HCT116 (cell line): Measurements from ENCODE around the gene LYSMD2. TPM values are rescaled to one million over a fixed set of nuclear protein-coding genes. Genes with fewer than 3 reads are reported as not detected.

Source experiments
- ATAC-seq: fragments of 200-7000 bp; cut with Tn5 transposase; 2 replicates; pipeline ENCODE4 v1.9.1; 2020; ENCODE audit warnings: mild to moderate bottlenecking, moderate library complexity
- BruUV-seq: library from RNA; stranded (reverse); fragments of 400-500 nt; replicated peaks from 2 replicates; lab custom pipeline; 2021; lab: Mats Ljungman, UMichigan
- CTCF ChIA-PET: fragments of 300-600 bp; sonication (Branson Sonifier 250); formaldehyde crosslinking; loops from one replicate; lab custom pipeline; 2021; ENCODE audit warnings: antibody characterized with exemption; lab: Charles Lee
- POLR2A ChIA-PET: fragments of 300-600, 350-600 bp; sonication (Branson Sonifier 250); formaldehyde crosslinking; loops from one replicate; lab custom pipeline; 2021; ENCODE audit warnings: antibody characterized with exemption; lab: Charles Lee
- RAD21 ChIA-PET, 2 experiments: fragments of 300-600 bp; sonication (Branson Sonifier 250); formaldehyde crosslinking; loops; one replicate each; lab custom pipeline; 2023; ENCODE audit warnings: low total read pairs in 2 of 2; ENCODE audit not compliant: uncharacterized antibody in 2 of 2, unreplicated experiment in 2 of 2, low non-redundant PET in 1 of 2; lab: Charles Lee
- DNase-seq: peaks from one replicate; pipeline ENCODE4 v3.0.0-alpha.2; 2010; ENCODE audit warnings: low read depth, low spot score
- H2AFZ ChIP-seq: fragments of 200-600 bp; shearing (Covaris generic), sonication (generic); 2 replicates; pipeline ENCODE4 v1.6.1; 2017; ENCODE audit warnings: low read depth, mixed run types, mixed read lengths, antibody characterized with exemption, low read length; ENCODE audit not compliant: poor library complexity, severe bottlenecking
- H3K27ac ChIP-seq: 2 replicates; pipeline ENCODE4 v1.5.1; 2012; ENCODE audit warnings: low read depth, low read length
- H3K27me3 ChIP-seq: fragments of 200-600 bp; sonication (generic); 2 replicates; pipeline ENCODE4 v1.6.1; 2016; ENCODE audit warnings: mixed run types, low read length, mixed read lengths; ENCODE audit not compliant: insufficient read depth
- H3K36me3 ChIP-seq, 2 experiments: fragments of 200-500 bp in 1 of 2; fragments of 200-600 bp in 1 of 2; sonication (Bioruptor generic) in 1 of 2; sonication (generic) in 1 of 2; 2 replicates each; pipeline versions ENCODE4 v1.5.1 to v1.6.1; 2014 to 2016; ENCODE audit warnings: low read length in 2 of 2, inconsistent platforms in 1 of 2, mixed read lengths in 1 of 2, mixed run types in 1 of 2; ENCODE audit not compliant: insufficient read depth in 2 of 2, control insufficient read depth in 1 of 2
- H3K4me1 ChIP-seq, 2 experiments: fragments of 200-600 bp in 1 of 2; sonication (generic) in 1 of 2; 2 replicates each; pipeline versions ENCODE4 v1.5.1 to v1.6.1; 2012 to 2017; ENCODE audit warnings: low read length in 2 of 2, inconsistent platforms in 1 of 2, mild to moderate bottlenecking in 1 of 2, mixed read lengths in 1 of 2, mixed run types in 1 of 2, moderate library complexity in 1 of 2; ENCODE audit not compliant: insufficient read depth in 2 of 2, control insufficient read depth in 1 of 2
- H3K4me2 ChIP-seq: fragments of 200-600 bp; sonication (generic); 2 replicates; pipeline ENCODE4 v1.6.1; 2017; ENCODE audit warnings: mixed run types, low read length, mixed read lengths
- H3K4me3 ChIP-seq, 2 experiments: fragments of 200-600 bp in 1 of 2; sonication (generic) in 1 of 2; replicated peaks in 1 of 2; 2 replicates each; pipeline ENCODE4 v1.5.1; 2011 to 2016; ENCODE audit warnings: low read length in 2 of 2, control low read depth in 1 of 2, low read depth in 1 of 2, mild to moderate bottlenecking in 1 of 2, mixed read lengths in 1 of 2, mixed run types in 1 of 2
- H3K79me2 ChIP-seq: fragments of 200-600 bp; sonication (generic); 2 replicates; pipeline ENCODE4 v1.6.1; 2017; ENCODE audit warnings: mild to moderate bottlenecking, mixed run types, low read length, moderate library complexity, mixed read lengths; ENCODE audit not compliant: insufficient read depth
- H3K9ac ChIP-seq: fragments of 200-600 bp; sonication (generic); 2 replicates; pipeline ENCODE4 v1.6.1; 2016; ENCODE audit warnings: low read length, mixed read lengths
- H3K9me2 ChIP-seq: fragments of 200-600 bp; sonication (generic), shearing (Covaris generic); 2 replicates; pipeline ENCODE4 v1.6.1; 2017; ENCODE audit warnings: mixed run types, mild to moderate bottlenecking, moderate library complexity; ENCODE audit not compliant: insufficient read depth
- H3K9me3 ChIP-seq, 2 experiments: fragments of 200-500 bp in 1 of 2; fragments of 200-600 bp in 1 of 2; sonication (Bioruptor generic) in 1 of 2; sonication (generic) in 1 of 2; 2 replicates each; pipeline ENCODE4 v1.6.1; 2014 to 2017; ENCODE audit warnings: low read length in 2 of 2, mixed read lengths in 2 of 2, inconsistent platforms in 1 of 2, low read depth in 1 of 2, mild to moderate bottlenecking in 1 of 2, mixed run types in 1 of 2, moderate library complexity in 1 of 2; ENCODE audit not compliant: control insufficient read depth in 1 of 2, insufficient read depth in 1 of 2
- H4K20me1 ChIP-seq: fragments of 200-600 bp; sonication (generic), shearing (Covaris generic); 2 replicates; pipeline ENCODE4 v1.6.1; 2017; ENCODE audit warnings: mixed run types, mild to moderate bottlenecking, moderate library complexity; ENCODE audit not compliant: insufficient read depth
- CBX3 ChIP-seq: IDR thresholded peaks from 2 replicates; pipeline ENCODE4 v1.6.1; 2012; ENCODE audit warnings: low read depth
- CEBPB ChIP-seq: IDR thresholded peaks from 2 replicates; pipeline ENCODE4 v1.6.1; 2012; ENCODE audit warnings: low read depth
- ELF1 ChIP-seq: IDR thresholded peaks from 2 replicates; pipeline ENCODE4 v1.6.1; 2012; ENCODE audit warnings: low read depth, borderline replicate concordance
- EZH2 ChIP-seq: fragments of 200-600 bp; sonication (generic); IDR thresholded peaks from 2 replicates; pipeline ENCODE4 v1.6.1; 2017; ENCODE audit warnings: antibody characterized with exemption, mixed run types
- EZH2phosphoT487 ChIP-seq: fragments of 200-600 bp; IDR thresholded peaks from 2 replicates; pipeline ENCODE4 v1.6.1; 2018; ENCODE audit warnings: antibody characterized with exemption, borderline replicate concordance
- POLR2A ChIP-seq: IDR thresholded peaks from 2 replicates; pipeline ENCODE4 v1.7.0; 2011; ENCODE audit warnings: borderline replicate concordance; ENCODE audit not compliant: insufficient read depth, insufficient read length; ENCODE audit errors: extremely low read depth
- RAD21 ChIP-seq: IDR thresholded peaks from 2 replicates; pipeline ENCODE4 v1.6.1; 2012; ENCODE audit warnings: low read depth, mild to moderate bottlenecking
- ZFX ChIP-seq: fragments of 450-650 bp; IDR thresholded peaks from 2 replicates; pipeline ENCODE4 v1.6.1; 2017
- ZNF274 ChIP-seq: fragments of 200-500 bp; sonication (Bioruptor generic); IDR thresholded peaks from 2 replicates; pipeline ENCODE4 v1.6.1; 2014; ENCODE audit warnings: mild to moderate bottlenecking, low read depth, low read length, inconsistent platforms
- intact Hi-C: fragments of 100-400 bp; cut with micrococcal nuclease; formaldehyde crosslinking; loops from 2 replicates; pipeline ENCODE4 v1.10.0; 2022
- total RNA-seq: library from RNA; stranded (reverse); gene quantifications from one replicate; pipeline ENCODE4 v1.2.1, GENCODE V29; 2021; ENCODE audit not compliant: unreplicated experiment
- TF ChIP-seq, protein P1 (sequence below): IDR thresholded peaks from 2 replicates; pipeline ENCODE4 v1.6.1; 2012
- TF ChIP-seq, protein P2 (sequence below), 3 experiments: fragments of 200-600 bp in 1 of 3; sonication (generic) in 1 of 3; IDR thresholded peaks in 2 of 3; conservative IDR thresholded peaks in 1 of 3; 2 replicates each; pipeline ENCODE4 v1.5.1; 2012 to 2017; ENCODE audit warnings: low read depth in 2 of 3, low read length in 2 of 3, antibody characterized with exemption in 1 of 3, borderline replicate concordance in 1 of 3, control low read depth in 1 of 3, mild to moderate bottlenecking in 1 of 3, mixed read lengths in 1 of 3, mixed run types in 1 of 3, moderate library complexity in 1 of 3; ENCODE audit not compliant: insufficient read depth in 1 of 3

LYSMD2 gene
- total RNA-seq, 1 experiment from 2014 or later, result 10.8 TPM

DNA sequence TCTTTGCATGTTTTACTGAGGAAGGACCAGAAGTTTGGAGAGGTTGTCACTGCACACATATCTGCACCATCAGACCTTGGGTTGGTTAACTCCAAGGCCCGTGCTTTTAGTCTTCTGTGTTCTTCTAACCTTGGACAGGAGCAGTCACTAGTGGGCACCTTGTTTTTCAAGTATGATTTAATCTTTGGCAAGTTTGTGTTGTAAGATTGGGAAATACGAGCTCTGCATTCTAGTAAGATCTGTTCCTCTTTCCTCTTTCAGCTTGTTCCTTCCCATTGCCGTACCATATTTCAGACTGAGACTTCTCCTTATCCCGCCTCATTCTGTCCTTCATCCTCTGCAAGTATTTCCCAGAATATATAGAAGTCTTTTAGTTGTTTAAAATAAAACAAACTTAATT lies 19.0 kb upstream of the LYSMD2 start:
- Histone ChIP-seq H3K36me3 (no peaks in the 10 kb centered on the region), H4K20me1 (no peaks in the 10 kb centered on the region), H3K27ac (no peak overlapping the region), H3K9me2 (no peaks in the 10 kb centered on the region), H3K9ac (no peak overlapping the region), H3K79me2 (no peaks in the 10 kb centered on the region), H3K4me2 (no peak overlapping the region), H3K4me1 (peaks cover 4 to 7% of the 10 kb centered on the region in 2 experiments; a peak in 3 of 4 replicates), H3K9me3 (no peaks in the 10 kb centered on the region), H3K4me3 (no peak overlapping the region), H2AFZ (no peak overlapping the region), H3K27me3 (no peaks in the 10 kb centered on the region)
- intact Hi-C loops, result no loop called here
- DNase-seq (no peak), ATAC-seq (no peak)
- ChIA-PET RAD21 (no interaction called here), POLR2A (no interaction called here), CTCF (interaction anchor here (1.3 kb wide), 1 partner anchor 20 kb away, joined by 4 read pairs; no protein-coding TSS in a partner anchor)
- BruUV-seq, result no TSS peak
- TF ChIP-seq EZH2phosphoT487 (no peak), CBX3 (no peak), ZFX (no peak), EZH2 (no peak), ZNF274 (no peak), ELF1 (no peak), CEBPB (no peak), RAD21 (no peak), POLR2A (no peak)
- TF ChIP-seq, protein P1, sequence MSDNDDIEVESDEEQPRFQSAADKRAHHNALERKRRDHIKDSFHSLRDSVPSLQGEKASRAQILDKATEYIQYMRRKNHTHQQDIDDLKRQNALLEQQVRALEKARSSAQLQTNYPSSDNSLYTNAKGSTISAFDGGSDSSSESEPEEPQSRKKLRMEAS, result no peak
- TF ChIP-seq, protein P2, sequence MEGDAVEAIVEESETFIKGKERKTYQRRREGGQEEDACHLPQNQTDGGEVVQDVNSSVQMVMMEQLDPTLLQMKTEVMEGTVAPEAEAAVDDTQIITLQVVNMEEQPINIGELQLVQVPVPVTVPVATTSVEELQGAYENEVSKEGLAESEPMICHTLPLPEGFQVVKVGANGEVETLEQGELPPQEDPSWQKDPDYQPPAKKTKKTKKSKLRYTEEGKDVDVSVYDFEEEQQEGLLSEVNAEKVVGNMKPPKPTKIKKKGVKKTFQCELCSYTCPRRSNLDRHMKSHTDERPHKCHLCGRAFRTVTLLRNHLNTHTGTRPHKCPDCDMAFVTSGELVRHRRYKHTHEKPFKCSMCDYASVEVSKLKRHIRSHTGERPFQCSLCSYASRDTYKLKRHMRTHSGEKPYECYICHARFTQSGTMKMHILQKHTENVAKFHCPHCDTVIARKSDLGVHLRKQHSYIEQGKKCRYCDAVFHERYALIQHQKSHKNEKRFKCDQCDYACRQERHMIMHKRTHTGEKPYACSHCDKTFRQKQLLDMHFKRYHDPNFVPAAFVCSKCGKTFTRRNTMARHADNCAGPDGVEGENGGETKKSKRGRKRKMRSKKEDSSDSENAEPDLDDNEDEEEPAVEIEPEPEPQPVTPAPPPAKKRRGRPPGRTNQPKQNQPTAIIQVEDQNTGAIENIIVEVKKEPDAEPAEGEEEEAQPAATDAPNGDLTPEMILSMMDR (IDR thresholded peaks at IDR 0.05 in 2 of 3, conservative IDR thresholded peaks at IDR 0.05 in 1 of 3; ENCODE audit: borderline replicate concordance in 1 of 3, insufficient read depth in 1 of 3, low read depth in 2 of 3, low read length in 2 of 3), result no peak
